Thoracic aorta (tissue), 2 donors: ENCODE measurements around the gene CLSTN2. TPM values are rescaled to one million over a fixed set of nuclear protein-coding genes. Genes with fewer than 3 reads are reported as not detected.

ENCODE experiments used
- ATAC-seq: fragments of 150-250 bp; one replicate; pipeline ENCODE4 v1.8.0; 2017; ENCODE audit warnings: low read depth; ENCODE audit not compliant: insufficient number of reproducible peaks, low FRiP score
- DNase-seq: peaks from one replicate; pipeline ENCODE4 v3.0.0-alpha.2; 2020; ENCODE audit warnings: low spot score
- H3K27ac ChIP-seq, 2 donors: fragments of 200-600 bp; sonication (generic); 1 replicate in 1 of 2; 2 replicates in 1 of 2; pipeline ENCODE4 v1.5.1; 2016; ENCODE audit warnings: mild to moderate bottlenecking in 2 of 2, moderate library complexity in 2 of 2
- H3K27me3 ChIP-seq: fragments of 200-600 bp; sonication (generic); replicated peaks from 2 replicates; pipeline ENCODE4 v1.6.0; 2016; ENCODE audit warnings: mild to moderate bottlenecking; ENCODE audit not compliant: insufficient read depth
- H3K36me3 ChIP-seq: fragments of 200-600 bp; sonication (generic); one replicate; pipeline ENCODE4 v1.5.1; 2016
- H3K4me1 ChIP-seq, 2 donors: fragments of 200-600 bp; sonication (generic); 1 replicate in 1 of 2; 2 replicates in 1 of 2; pipeline versions ENCODE4 v1.5.1 to v1.6.0; 2016; ENCODE audit warnings: low read depth in 2 of 2, mild to moderate bottlenecking in 1 of 2; ENCODE audit not compliant: control insufficient read depth in 1 of 2
- H3K4me3 ChIP-seq: fragments of 200-600 bp; sonication (generic); 2 replicates; pipeline ENCODE4 v1.5.1; 2016; ENCODE audit warnings: mild to moderate bottlenecking
- H3K9me3 ChIP-seq: fragments of 200-600 bp; sonication (generic); 2 replicates; pipeline ENCODE4 v1.5.1; 2016
- CTCF ChIP-seq: fragments of 200-600 bp; sonication (generic); IDR thresholded peaks from one replicate; pipeline ENCODE4 v1.5.1; 2019; ENCODE audit warnings: antibody characterized with exemption
- total RNA-seq, 2 donors: library from RNA; depleted of rRNA; stranded (reverse); fragments of >200 nt; gene quantifications; one replicate each; pipeline versions ENCODE4 v1.1.0 to v1.2.3, GENCODE V29; 2016

Gene CLSTN2
- total RNA-seq, 2 donors from 2014 or later, result 7.6 to 15.7 TPM

GRCh38 chr3:140388202-140388922, 453.4 kb downstream of the CLSTN2 start:
- no peaks in the 10 kb centered on the region for H3K27me3 ChIP-seq
- ATAC-seq (no peak), DNase-seq (no peak)
- no peak overlapping the region for H3K4me3 ChIP-seq
- H3K4me1 ChIP-seq, result no peaks in the 10 kb centered on the region
- H3K36me3 ChIP-seq, result no peaks in the 10 kb centered on the region
- no peak overlapping the region for H3K27ac ChIP-seq
- no peak for TF ChIP-seq CTCF
- H3K9me3 ChIP-seq, result no peaks in the 10 kb centered on the region

DNA sequence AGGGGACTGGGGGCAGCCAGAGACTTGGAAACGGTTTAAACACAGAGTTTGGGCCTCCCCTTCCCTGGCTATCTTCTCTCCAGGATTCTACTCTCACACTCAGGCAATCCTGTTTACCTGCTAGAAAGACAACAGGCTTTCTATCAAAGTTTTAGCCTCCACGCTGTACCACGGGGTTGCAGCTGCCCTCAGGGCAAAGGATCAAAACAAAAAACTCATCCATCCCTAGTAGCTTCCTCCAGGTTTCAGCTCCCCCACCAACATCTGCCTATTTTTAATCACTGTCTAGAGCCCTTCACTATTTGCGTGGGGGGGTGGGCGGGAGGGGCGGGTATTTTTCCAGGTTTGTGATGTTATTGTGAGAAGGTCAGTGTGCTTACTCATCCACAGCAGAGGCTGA, 456.1 kb downstream of the CLSTN2 start:
- no peak overlapping the region for H3K27ac ChIP-seq
- H3K36me3 ChIP-seq, result no peaks in the 10 kb centered on the region
- no peaks in the 10 kb centered on the region for H3K27me3 ChIP-seq
- no peak for TF ChIP-seq CTCF
- H3K4me3 ChIP-seq, result no peak overlapping the region
- no peaks in the 10 kb centered on the region for H3K9me3 ChIP-seq
- DNase-seq (no peak), ATAC-seq (no peak)
- H3K4me1 ChIP-seq, result peaks cover 0 to 4% of the 10 kb centered on the region in 2 donors

- peaks cover 0 to 4% of the 10 kb centered on the region in 2 donors for H3K4me1 ChIP-seq
- no peak for ATAC-seq
- H3K36me3 ChIP-seq, result no peaks in the 10 kb centered on the region
- H3K27ac ChIP-seq, result no peak overlapping the region
- H3K4me3 ChIP-seq, result no peak overlapping the region
- TF ChIP-seq CTCF, result no peak
- no peaks in the 10 kb centered on the region for H3K9me3 ChIP-seq
- DNase-seq, result no peak
- no peaks in the 10 kb centered on the region for H3K27me3 ChIP-seq
Observed at GRCh38 chr3:140394488-140395133, 459.6 kb downstream of the CLSTN2 start.

GRCh38 chr3:140395134-140396075, 460.4 kb downstream of the CLSTN2 start:
- no peak for ATAC-seq
- Histone ChIP-seq H3K27ac (no peak overlapping the region), H3K4me3 (no peak overlapping the region), H3K4me1 (peaks cover 0 to 4% of the 10 kb centered on the region in 2 donors), H3K27me3 (no peaks in the 10 kb centered on the region), H3K36me3 (no peaks in the 10 kb centered on the region), H3K9me3 (no peaks in the 10 kb centered on the region)
- no peak for TF ChIP-seq CTCF
- no peak for DNase-seq

- H3K4me1 ChIP-seq, result peaks cover 0 to 4% of the 10 kb centered on the region in 2 donors
- TF ChIP-seq CTCF, result no peak
- H3K4me3 ChIP-seq, result no peak overlapping the region
- no peak for ATAC-seq
- no peaks in the 10 kb centered on the region for H3K27me3 ChIP-seq
- no peak overlapping the region for H3K27ac ChIP-seq
- DNase-seq, result no peak
- H3K36me3 ChIP-seq, result no peaks in the 10 kb centered on the region
- no peaks in the 10 kb centered on the region for H3K9me3 ChIP-seq
Observed at GRCh38 chr3:140396110-140396509, 461.1 kb downstream of the CLSTN2 start.
